CD4-positive, alpha-beta T cell treated with Interleukin-15 for 4 hours (primary cell): Measurements from ENCODE around the gene ATRAID.
"Not testable (repeated sequence)": the region's sequence is repeated elsewhere in the genome, so short reads cannot be mapped to it uniquely, and the experiment has no call there.

Source experiments
- DNase-seq: peaks from one replicate; pipeline ENCODE4 v3.0.0-alpha.2; 2020; ENCODE audit warnings: low spot score

Gene ATRAID, protein sequence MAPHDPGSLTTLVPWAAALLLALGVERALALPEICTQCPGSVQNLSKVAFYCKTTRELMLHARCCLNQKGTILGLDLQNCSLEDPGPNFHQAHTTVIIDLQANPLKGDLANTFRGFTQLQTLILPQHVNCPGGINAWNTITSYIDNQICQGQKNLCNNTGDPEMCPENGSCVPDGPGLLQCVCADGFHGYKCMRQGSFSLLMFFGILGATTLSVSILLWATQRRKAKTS

DNA sequence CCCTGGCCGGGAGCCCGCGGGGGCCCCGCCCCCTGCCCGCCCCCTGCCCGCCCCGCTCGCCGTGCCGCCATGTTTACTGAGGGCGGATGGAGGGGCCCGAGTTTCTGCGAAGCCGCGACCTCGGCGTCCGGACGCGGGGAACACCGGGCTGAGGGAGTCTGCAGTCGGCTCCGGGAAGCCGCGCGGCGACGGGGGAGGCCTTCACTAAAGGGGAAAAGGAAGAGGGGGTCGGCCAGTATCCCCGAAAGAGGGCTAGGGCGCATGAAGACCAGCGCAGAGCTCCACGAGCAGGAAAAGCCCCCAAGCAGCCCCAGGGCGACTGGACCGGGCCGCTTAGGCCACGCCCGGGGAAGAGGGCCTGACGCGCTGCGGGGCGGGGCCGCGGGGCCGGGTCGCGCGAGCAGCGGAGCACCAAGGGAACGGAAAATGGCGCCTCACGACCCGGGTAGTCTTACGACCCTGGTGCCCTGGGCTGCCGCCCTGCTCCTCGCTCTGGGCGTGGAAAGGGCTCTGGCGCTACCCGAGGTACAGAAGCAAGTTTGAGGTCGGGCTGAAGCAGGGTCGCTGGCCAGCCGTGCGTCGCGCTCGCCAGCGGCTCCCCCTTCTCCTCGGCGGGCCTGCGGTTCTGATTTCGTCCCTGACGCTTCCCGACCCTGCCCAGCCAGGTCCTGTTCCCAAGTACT, at the start of gene ATRAID, which contains the start of gene SLC5A6:
ATRAID (plus strand) TSS at position 99 of the 683 bp plus-strand sequence; CDS start at position 427, 328 bp downstream.
SLC5A6 (minus strand) TSS at position 326 of the 683 bp plus-strand sequence. CDS start 4,618 bp downstream, outside the sequence.
- peak; percentile 86 for DNase-seq

DNA sequence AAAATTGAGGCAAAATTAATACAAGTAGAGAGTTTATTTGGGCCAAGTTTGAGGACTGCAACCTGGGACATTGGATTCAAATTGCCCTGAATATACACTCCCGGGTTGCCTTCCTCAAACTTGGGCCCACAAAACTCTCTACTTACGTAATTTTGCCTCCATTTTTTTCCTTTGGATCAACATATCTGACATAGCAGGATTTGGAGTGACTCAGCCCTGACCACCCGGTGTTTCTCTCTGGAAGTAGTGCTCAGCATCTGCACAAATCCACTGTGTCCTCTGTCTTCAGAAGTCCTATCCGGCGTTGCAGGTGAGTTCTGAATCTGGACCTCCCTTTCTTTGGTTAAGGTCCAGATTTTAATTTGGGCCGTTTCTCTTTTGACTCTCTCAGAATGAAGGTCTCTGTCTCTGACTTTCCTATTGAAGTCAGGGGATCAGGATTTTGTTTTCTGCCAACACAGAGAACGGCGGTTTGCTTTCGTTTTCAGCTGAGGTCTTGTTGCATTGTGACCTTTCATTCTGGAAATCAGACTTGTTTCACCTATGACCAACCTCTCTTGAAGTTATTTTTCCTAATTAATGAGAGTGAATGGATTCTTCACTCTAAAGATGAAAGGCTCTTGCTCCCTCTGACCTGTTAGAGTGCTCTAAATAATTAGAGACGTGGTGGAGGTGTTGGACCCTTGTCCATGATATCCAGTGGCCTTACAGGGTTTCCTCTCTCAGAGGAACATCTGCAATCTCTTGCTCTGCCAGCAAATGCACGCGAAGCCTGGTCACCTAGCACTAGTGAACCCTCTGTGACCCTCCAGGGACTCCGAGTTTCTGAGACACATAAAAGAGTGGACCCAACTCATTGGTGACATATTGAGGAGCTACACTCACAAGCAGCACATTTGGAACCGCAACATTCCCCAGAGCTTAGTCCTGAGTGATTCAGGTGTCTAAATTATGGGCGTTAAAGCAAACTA, 49.4 kb upstream of the ATRAID start:
- no peak for DNase-seq

DNA sequence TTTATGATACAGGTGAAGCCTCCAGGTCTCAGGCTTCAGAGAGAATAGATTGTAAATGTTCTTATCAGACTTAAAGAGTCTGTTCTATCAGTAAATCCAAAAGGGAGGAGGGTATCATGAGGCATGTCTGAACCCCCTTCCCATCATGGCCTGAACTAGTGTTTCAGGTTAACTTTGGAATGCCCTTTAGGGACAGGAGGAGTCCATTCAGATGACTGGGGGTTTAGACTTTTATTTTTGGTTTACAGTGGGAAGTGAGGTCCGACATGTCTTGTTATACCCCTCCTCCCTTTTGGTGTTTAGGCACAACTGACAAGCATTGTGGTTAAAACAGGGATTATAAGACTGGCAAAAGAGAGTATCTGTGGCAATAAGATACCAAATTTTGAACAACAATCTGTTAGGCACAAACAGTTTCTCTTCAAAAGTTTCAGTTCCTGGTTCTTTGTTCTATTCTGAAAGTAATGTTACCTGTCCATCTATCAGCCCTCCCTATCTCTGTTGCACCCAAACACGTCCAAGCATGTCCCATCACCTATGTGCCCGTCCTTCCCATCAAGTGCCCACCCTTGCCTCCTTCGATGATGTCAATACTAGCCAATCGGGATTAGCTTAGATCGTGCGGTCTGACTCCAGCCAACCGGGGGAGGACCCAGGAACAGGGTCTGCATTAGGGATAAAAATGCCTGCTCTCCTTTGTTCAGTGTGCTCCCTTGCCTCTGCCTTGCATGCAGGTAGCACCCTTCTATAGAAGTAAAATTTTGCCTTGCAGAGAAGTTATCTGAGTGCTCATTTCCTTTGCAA, 46.7 kb upstream of the ATRAID start:
- DNase-seq, result no peak

DNA sequence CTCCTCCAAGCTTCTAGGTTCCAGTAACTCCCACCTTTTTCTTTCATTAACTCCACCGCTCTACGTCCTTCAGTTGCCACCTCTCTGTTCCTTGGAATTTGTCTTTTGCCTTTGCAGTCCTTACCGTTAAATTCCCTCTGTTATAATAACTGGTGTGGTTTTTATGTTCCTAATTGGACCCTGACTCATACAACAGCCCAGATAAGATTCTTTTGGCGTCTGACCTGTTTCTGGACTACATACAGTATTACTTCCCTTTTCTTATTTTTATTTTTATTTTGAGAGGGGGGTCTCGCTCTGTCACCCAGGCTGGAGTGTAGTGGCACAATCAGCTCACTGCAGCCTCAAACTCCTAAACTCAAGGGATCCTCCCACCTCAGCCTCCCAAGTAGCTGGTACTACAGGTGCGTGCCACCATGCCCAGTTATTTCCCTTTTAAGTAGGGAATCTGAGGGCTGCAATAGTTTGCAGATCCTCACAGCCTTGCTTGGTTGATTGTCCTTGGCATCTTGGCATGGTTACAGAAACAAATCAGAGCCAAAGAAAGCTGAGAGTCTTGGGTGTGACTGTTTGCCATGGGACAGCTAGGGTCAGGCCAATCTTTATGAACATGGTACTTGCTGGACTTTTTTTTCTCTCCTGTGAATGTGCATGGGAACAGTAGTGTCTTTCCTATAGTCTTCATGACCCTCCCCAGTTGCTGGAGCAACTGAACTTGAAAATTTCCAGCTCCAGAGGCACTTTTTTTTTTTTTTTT, 41.1 kb upstream of the ATRAID start:
- no peak for DNase-seq

DNA sequence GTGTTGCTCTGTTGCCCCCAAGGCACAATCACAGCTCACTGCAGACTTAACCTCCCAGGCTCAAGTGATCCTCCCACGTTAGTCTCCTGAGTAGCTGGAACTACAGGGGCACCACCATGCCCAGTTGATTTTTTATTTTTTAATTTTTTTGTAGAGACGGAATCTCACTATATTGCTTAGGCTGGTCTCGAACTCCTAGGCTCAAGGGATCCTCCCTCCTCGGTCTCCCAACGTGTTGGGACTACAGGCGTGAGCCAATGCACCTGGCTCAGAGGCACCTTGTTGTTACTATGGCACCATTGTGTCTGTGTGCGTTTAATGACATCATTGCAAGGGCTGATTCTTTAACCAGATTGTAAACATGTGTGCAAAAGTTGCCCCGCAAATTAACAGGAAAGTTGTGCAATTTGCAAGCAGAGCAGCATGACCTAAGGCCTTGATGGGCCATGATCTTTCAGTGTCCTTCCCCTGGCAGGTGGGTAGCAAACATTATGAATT, 40.4 kb upstream of the ATRAID start:
- no peak for DNase-seq

DNA sequence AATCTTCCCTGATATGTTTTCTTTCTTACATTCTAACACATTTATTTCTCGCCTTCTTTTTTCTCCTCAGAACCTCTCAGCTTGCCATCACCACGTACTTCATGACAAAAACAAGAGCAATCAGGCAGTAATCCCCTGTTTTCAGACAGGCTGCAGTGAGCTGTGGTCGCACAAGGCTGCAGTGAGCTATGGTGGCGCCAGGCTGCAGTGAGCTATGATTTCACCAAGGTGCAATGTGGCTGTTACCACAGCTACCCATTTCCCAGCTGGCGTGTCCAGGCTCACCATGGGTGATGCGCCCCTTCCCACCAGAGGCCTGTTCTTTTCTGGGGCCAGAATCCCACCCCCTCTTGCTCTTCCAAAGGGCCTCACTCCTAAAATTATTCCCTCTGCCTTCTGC, 37.2 kb upstream of the ATRAID start:
- DNase-seq, result no peak

DNA sequence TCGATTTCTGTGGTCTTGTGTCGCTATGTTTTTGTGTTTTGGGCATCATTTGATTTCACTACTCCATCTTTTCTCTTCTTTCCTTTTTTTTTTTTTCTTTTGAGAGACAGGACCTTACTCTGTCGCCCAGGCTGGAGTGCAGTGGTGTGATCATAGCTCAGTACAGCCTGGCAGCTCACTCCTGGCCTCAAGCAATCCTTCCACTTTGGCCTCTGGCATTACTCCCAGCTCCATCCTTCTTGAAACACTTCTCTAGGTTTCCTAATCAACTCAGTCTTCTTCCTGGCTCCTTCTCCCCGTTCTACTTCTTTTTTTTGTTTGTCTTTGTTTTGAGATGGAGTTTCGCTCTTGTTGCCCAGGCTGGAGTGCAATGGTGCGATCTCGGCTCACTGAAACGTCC, 36.5 kb upstream of the ATRAID start:
- DNase-seq, result no peak

DNA sequence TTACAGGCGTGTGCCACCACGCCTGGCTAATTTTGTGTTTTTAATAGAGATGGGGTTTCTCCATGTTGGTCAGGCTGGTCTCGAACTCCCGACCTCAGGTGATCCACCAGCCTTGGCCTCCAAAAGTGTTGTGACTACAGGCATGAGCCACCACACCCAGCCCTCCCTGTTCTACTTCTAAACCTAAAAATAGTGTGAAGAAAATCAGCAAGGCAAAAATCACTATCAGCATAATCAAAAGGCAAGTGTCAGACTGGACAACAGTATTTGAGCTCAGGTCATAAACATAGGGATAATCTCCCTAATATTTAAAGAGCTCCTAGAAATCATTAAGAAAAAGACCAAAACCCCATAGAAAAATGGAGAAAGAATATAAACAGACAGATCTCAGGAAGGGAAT, 36.1 kb upstream of the ATRAID start:
- not testable (repeated sequence) for DNase-seq

DNA sequence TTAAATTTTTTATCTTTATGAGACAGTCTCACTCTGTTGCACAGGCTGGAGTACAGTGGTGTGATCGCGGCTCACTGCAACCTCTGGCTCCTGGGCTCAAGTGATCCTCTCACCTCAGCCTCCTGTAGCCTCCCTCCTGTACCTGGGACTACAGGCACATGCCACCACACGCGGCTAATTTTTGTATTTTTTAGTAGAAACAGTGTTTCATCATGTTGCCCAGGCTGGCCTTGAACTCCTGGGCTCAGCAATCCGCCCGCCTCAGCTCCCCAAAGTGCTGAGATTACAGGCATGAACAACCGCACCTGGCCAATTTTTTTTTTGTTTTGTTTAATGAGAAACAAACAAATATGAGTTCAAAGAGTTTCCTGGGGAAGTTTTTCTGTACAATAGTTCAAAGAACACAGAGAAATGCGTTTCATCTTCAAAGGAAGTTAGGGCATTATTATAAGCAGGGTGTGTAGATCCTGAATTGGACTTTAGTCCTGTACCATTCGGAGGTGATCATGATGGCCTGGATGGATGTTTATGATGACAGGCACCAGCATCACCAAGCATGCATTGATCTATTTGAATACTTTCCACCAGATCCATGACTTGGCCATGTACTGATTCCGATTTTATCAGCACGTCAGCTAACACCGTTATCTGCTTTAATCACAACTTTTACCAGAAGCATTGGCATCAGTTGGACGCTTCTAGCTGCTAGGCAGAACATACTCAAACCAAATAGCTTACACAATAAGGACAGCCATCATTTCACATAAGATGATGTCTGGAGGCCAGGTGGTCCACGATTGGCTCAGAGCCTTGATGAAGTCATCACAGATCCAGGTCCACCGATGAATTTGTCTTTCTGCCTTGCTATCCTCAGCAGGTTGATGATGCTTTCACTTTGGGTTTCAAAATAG, 34.1 kb upstream of the ATRAID start:
- DNase-seq, result no peak

DNA sequence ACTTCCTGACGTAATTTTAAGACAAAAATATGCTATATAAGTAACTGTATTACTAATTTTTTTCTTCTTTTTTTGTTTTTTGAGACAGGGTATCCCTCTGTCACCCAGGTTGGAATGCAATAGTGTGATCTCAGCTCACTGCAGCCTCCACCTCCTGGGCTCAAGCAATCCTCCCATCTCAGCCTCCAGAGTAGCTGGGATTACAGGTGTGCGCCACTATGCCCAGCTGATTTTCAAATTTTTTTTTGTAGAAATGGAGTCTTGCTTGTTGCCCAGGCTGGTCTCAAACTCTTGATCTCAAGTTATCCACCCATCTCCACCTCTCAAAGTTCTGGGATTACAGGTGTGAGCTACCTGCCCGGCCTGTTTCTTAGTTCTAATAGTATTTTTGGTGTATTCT, 33.4 kb upstream of the ATRAID start:
- DNase-seq, result no peak

DNA sequence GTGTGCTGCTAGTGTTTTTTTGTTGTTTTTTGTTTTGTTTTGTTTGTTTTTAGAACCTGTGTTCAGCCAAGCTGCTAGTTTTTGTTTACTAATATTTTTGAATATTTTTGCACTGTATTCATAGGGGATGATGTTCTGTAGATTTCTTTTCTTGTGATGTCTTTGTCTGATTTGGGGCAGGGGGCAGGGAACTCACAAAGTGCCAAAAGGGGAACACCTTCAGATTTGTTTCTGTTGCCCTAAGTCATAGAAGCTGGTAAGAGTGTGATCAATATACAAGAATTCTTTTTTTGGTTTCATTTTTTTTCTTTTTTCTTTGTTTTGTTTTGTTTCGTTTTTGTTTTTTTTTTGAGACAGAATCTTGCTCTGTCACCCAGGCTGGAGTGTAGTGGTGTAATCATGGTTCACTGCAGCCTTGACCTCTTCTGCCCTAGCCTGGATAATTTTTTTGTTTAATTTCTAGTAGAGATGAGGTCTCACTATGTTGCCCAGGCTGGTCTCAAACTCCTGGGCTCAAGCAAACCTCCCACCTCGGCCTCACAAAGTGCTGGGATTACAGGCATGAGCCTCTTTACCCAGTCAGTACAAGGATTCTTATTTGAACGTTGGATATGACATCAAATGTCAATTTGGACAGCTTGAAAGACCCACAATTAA, 32.4 kb upstream of the ATRAID start:
- DNase-seq, result no peak

DNA sequence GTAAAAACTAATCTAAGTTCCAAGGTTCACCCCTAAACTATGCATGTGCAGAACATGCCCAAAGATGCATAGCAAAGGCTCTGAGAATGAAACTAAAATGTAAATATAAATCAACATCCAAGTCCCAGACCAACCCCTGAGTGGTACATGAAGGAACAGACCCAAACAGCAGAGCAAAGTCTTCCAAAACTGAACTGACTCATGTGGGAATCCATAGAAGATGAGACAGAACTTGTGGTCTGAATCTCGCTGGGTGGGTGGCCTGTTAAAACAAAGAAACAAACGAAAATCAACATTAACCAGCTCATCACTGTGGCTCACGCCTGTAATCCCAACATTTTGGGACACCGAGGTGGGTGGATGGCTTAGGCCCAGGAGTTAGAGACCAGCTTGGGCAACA, 29.5 kb upstream of the ATRAID start:
- DNase-seq, result no peak

DNA sequence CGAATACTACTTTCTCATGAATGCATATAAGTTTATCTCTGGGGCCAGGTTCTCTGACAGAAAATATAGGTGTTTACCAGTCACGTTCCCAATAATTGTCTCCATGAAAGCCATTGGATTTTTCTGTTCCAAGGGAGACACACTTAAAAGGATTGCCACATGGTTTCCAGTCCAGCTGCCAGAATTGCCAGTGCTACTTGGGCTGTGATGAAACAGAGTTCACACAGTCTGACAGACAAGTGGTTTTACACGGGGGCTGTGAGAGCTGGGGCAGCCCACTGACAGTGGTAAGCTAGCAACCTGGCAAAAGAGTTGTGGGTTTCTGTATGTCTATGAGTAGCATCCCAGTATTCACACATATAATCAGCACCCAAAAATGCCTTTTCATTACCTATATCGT, 27.7 kb upstream of the ATRAID start:
- no peak for DNase-seq

DNA sequence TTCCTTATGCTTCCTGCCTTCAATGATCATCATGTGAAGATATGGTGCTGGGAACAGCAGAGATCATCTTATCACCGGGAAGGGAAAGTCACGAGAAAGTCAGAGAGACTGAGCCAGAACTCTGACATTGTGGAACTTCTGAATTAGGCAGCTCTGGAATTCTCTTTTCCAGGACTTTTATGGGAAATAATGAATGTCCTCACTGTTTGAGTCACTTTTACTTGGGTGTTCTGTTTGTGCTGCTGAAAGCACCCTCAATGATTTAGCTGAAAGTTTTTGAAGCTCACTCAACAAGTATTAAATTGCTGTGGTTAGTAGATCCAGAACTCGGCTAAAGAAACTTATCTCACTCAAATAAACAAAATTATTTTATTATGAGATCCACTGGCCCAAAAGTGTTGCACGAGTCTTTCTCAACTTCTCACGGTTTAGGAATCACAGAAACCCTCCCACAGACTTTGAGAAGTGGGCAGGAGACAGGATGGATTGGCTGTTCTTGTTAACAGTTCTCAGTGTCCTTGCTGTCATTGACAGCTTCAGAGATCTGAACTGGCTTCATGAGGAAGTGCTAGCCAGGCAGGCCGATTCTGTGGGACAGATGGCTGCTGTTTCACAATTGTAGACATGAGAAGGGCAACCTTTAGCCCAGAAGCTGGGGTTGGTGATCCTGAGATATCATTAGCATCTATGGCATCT, 26.4 kb upstream of the ATRAID start:
- DNase-seq, result no peak

DNA sequence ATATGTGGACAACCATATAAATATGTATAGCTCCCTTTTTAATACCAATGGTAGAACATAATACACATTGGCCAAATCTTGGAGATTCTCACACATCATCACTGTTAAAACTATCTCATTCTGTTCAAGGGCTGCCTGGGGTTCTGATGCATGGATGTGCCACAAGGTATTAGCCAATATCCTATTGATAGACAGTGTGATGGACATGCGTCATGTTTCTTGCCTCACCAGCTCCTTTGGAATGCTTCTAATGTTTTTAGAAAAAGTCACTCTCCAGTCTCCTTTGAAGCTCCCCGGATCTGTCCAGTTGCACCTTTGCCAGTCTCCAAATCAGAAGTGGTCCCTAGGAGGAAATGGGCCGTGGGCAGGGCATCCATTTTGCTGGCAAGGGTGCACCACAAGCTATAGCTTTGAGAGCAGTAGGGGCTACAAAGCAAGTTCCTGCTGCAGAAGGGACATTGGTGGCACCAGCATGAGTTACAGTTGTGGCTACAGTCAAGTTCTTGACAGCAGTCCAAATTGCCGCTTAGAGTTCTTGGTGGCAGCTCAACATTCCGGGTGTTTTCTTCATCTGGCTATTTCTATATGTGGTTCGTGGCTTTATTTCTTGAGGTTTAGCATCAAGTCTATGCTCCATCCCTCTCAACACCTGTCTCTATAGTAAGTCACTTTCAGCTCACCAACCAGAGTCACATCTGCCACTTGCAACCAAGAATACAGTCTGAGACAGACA, 25.1 kb upstream of the ATRAID start:
- DNase-seq, result no peak

DNA sequence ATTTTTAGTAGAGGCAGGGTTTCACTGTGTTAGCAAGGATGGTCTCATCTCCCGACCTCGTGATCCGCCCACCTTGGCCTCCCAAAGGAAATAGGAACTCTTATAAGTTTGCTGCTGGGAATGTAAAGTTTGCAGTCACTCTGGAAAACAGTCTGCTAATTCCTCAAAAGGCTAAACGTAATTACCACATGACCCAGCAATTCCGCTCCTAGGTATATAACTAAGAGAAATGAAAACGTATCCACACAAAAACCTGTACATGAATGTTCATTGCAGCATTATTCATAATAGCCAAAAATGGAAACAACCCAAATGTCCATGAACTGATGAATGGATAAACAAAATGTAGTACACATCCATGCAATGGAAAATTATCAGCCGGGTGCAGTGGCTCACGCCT, 21.9 kb upstream of the ATRAID start:
- DNase-seq, result no peak

DNA sequence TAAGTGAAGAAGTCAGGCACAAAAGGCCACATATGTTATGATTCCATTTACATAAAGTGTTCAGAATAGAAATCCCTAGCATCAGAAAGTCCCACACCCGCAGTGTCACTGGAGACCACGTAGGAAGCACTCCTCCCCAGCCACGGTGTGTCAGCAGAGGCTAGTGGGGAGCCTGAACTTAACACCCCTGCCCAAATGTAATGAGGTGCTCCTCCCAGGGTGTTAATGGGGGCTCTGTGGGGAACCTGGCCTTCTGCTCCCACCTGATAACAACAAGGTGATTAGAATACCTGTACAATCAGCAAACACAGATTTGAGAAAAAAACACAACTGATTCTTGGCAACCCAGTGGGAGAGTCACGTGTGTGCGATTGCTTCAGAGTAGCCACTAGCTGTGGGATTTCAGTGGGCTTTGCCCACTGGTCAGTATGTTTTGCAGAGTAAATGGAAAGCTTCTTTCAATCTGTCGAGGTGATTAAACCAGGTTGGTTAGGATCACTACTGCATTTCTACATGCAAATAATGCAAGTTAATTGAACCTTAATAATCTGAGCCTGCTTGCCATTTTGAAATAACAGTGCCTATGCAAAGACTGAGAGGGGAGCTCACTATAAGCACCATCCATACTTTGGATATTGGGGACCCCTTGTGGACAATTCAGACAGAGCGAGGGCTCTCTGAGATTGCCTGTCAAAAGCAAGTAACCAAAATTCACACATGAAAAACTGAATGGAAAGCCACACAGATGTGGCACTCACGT, 20.6 kb upstream of the ATRAID start:
- DNase-seq, result peak; percentile 50
